Ishikawa (cell line): ENCODE measurements around the gene PALLD.

Source experiments
- CEBPB ChIP-seq: IDR thresholded peaks from 2 replicates; pipeline ENCODE4 v1.6.1; 2012
- CREB1 ChIP-seq: IDR thresholded peaks from 2 replicates; pipeline ENCODE4 v1.6.1; 2012; ENCODE audit warnings: low read depth
- EGR1 ChIP-seq: IDR thresholded peaks from 2 replicates; pipeline ENCODE4 v1.6.1; 2012
- EP300 ChIP-seq: IDR thresholded peaks from 2 replicates; pipeline ENCODE4 v1.6.1; 2012; ENCODE audit warnings: borderline replicate concordance
- FOXM1 ChIP-seq: IDR thresholded peaks from 2 replicates; pipeline ENCODE4 v1.6.1; 2012; ENCODE audit warnings: low read depth, borderline replicate concordance
- MAX ChIP-seq: IDR thresholded peaks from 2 replicates; pipeline ENCODE4 v1.6.1; 2012
- NFIC ChIP-seq: IDR thresholded peaks from 2 replicates; pipeline ENCODE4 v1.6.1; 2012
- RAD21 ChIP-seq: IDR thresholded peaks from 2 replicates; pipeline ENCODE4 v1.6.1; 2012; ENCODE audit warnings: low read depth
- REST ChIP-seq: IDR thresholded peaks from 2 replicates; pipeline ENCODE4 v1.6.1; 2012; ENCODE audit warnings: low read depth, mild to moderate bottlenecking
- TAF1 ChIP-seq: IDR thresholded peaks from 2 replicates; pipeline ENCODE4 v1.6.1; 2012; ENCODE audit warnings: low read depth, mild to moderate bottlenecking
- TCF12 ChIP-seq: IDR thresholded peaks from 2 replicates; pipeline ENCODE4 v1.6.1; 2012; ENCODE audit warnings: low read depth
- TEAD4 ChIP-seq: IDR thresholded peaks from 2 replicates; pipeline ENCODE4 v1.6.1; 2012
- USF1 ChIP-seq: IDR thresholded peaks from 2 replicates; pipeline ENCODE4 v1.6.1; 2012
- ZBTB7A ChIP-seq: IDR thresholded peaks from 2 replicates; pipeline ENCODE4 v1.6.1; 2012; ENCODE audit warnings: low read depth

Gene PALLD

GRCh38 chr4:168796362-168797106 is 299.7 kb downstream of the PALLD start:
- TF ChIP-seq EP300 (no peak), CEBPB (no peak)

- TF ChIP-seq TCF12 (no peak), FOXM1 (no peak), REST (no peak), ZBTB7A (no peak), USF1 (no peak), EGR1 (no peak)
Measured at GRCh38 chr4:168797194-168797593, 300.3 kb downstream of the PALLD start.

GRCh38 chr4:168797738-168798375 is 301.0 kb downstream of the PALLD start:
- TF ChIP-seq RAD21 (no peak), TEAD4 (no peak), TAF1 (no peak), ZBTB7A (no peak), FOXM1 (no peak), NFIC (no peak), EGR1 (no peak), USF1 (no peak), REST (no peak), EP300 (no peak)

GRCh38 chr4:168800926-168801325 is 304.1 kb downstream of the PALLD start:
- TF ChIP-seq CEBPB (no peak), TAF1 (no peak), CREB1 (no peak), MAX (no peak), TCF12 (no peak), RAD21 (no peak), USF1 (no peak), REST (no peak), TEAD4 (no peak), FOXM1 (no peak), EGR1 (no peak), ZBTB7A (no peak), NFIC (no peak)
